Smooth muscle cell (in vitro differentiated cells): ENCODE data around the gene MROH8. TPM values are rescaled to one million over a fixed set of nuclear protein-coding genes. Genes with fewer than 3 reads are reported as not detected.
"Not testable (repeated sequence)": the region's sequence is repeated elsewhere in the genome, so short reads cannot be mapped to it uniquely, and the experiment has no call there.

Experiments
- DNase-seq: peaks from one replicate; lab custom pipeline; 2025; ENCODE audit not compliant: unreplicated experiment; lab: John Stamatoyannopoulos, UW
- H2AFZ ChIP-seq: fragments of 200-600 bp; sonication (generic); 2 replicates; pipeline ENCODE4 v1.6.0; 2016; ENCODE audit warnings: antibody characterized with exemption, low read depth, mild to moderate bottlenecking
- H3F3A ChIP-seq: fragments of 200-600 bp; sonication (generic); 2 replicates; pipeline ENCODE4 v1.6.0; 2017; ENCODE audit warnings: antibody characterized with exemption, low read depth
- H3K27ac ChIP-seq: fragments of 200-600 bp; sonication (generic); 2 replicates; pipeline ENCODE4 v1.5.1; 2016; ENCODE audit warnings: low read depth, mild to moderate bottlenecking
- H3K27me3 ChIP-seq: fragments of 200-600 bp; sonication (generic); 2 replicates; pipeline ENCODE4 v1.6.1; 2016; ENCODE audit warnings: low read depth, mild to moderate bottlenecking
- H3K36me3 ChIP-seq: fragments of 200-600 bp; sonication (generic); 2 replicates; pipeline ENCODE4 v1.5.1; 2016; ENCODE audit warnings: low read depth
- H3K4me1 ChIP-seq: fragments of 200-600 bp; sonication (generic); 2 replicates; pipeline ENCODE4 v1.5.1; 2016; ENCODE audit warnings: low read depth
- H3K4me2 ChIP-seq: fragments of 200-600 bp; sonication (generic); 2 replicates; pipeline ENCODE4 v1.6.0; 2016; ENCODE audit warnings: mild to moderate bottlenecking
- H3K4me3 ChIP-seq: fragments of 200-600 bp; sonication (generic); 2 replicates; pipeline ENCODE4 v1.5.1; 2016; ENCODE audit warnings: mild to moderate bottlenecking
- H3K79me2 ChIP-seq: fragments of 200-600 bp; sonication (generic); 2 replicates; pipeline ENCODE4 v1.6.0; 2016; ENCODE audit warnings: low read depth, mild to moderate bottlenecking
- H3K9ac ChIP-seq: fragments of 200-600 bp; sonication (generic); 2 replicates; pipeline ENCODE4 v1.6.0; 2016; ENCODE audit warnings: low read depth
- H3K9me3 ChIP-seq: fragments of 200-600 bp; sonication (generic); replicated peaks from 2 replicates; pipeline ENCODE4 v1.5.1; 2016; ENCODE audit warnings: low read depth
- H4K20me1 ChIP-seq: fragments of 200-600 bp; sonication (generic); 2 replicates; pipeline ENCODE4 v1.6.0; 2016; ENCODE audit warnings: low read depth
- WGBS: methylation state at CpG from one replicate; pipeline ENCODE4 v1.1.7; 2016; ENCODE audit warnings: low lambda C conversion rate; 5-methylcytosine and 5-hydroxymethylcytosine counted together
- polyA plus RNA-seq: library from polyadenylated mRNA; unstranded; fragments of >200 nt; fragmentation: Nextera tagmentation; extraction: Ambion mirVana; gene quantifications from 2 replicates; pipeline ENCODE4 v1.2.1, GENCODE V29; 2016
- total RNA-seq: library from RNA; depleted of rRNA; stranded (reverse); fragments of >200 nt; gene quantifications from 2 replicates; pipeline ENCODE4 v1.2.3, GENCODE V29; 2014
- TF ChIP-seq, protein P1 (sequence below): fragments of 200-600 bp; sonication (generic); IDR thresholded peaks from 2 replicates; pipeline ENCODE4 v1.5.1; 2017; ENCODE audit warnings: borderline replicate concordance, mild to moderate bottlenecking, antibody characterized with exemption; ENCODE audit not compliant: insufficient read depth, poor library complexity, severe bottlenecking

The MROH8 gene
- total and polyA plus RNA-seq, 2 experiments from 2014 or later, result 0.81 to 1.6 TPM

DNA sequence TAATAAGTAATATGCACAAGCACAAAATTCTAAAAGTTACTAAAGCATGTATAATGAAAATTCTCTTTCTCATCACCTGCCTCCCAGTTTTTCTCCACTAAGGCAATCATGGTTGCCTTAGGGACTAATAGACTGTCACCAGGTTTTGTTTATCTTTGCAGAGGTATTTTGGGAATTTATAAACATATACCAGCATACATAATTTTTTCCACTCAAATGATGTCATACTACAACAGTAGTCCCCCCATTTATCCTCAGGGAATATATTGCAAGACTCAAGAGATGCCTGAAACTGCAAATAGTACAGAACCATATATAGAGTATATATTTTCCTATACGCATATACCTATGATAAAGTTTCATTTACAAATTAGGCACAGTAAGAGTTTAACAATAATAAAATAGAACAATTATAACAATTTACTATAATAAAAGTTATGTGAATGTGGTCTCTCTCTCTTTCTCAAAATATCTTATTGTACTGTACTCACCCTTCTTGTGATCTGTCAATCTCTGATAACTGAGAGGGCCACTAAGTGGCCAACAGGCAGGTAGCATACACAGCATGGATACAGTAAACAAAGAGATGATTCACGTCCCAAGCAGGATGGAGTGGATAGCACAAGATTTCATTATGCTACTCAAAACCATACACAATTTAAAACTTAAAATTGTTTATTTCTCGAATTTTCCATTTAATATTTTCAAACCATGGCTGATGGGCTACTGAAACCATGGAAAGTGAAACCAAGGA is 103.2 kb downstream of the MROH8 start:
- TF ChIP-seq, protein P1, sequence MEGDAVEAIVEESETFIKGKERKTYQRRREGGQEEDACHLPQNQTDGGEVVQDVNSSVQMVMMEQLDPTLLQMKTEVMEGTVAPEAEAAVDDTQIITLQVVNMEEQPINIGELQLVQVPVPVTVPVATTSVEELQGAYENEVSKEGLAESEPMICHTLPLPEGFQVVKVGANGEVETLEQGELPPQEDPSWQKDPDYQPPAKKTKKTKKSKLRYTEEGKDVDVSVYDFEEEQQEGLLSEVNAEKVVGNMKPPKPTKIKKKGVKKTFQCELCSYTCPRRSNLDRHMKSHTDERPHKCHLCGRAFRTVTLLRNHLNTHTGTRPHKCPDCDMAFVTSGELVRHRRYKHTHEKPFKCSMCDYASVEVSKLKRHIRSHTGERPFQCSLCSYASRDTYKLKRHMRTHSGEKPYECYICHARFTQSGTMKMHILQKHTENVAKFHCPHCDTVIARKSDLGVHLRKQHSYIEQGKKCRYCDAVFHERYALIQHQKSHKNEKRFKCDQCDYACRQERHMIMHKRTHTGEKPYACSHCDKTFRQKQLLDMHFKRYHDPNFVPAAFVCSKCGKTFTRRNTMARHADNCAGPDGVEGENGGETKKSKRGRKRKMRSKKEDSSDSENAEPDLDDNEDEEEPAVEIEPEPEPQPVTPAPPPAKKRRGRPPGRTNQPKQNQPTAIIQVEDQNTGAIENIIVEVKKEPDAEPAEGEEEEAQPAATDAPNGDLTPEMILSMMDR, result no peak
- DNase-seq, result no peak
- H3K36me3 ChIP-seq, result peaks cover 3% of the 10 kb centered on the region
- no peaks in the 10 kb centered on the region for H3K27me3 ChIP-seq
- no peaks in the 10 kb centered on the region for H3K4me1 ChIP-seq
- H3K9me3 ChIP-seq, result no peaks in the 10 kb centered on the region
- H3F3A ChIP-seq, result no peaks in the 10 kb centered on the region
- 92% methylated on average over 3 of the region's 3 CpGs for WGBS
- H3K4me3 ChIP-seq, result no peak overlapping the region
- no peak overlapping the region for H3K27ac ChIP-seq
- H2AFZ ChIP-seq, result no peak overlapping the region
- no peaks in the 10 kb centered on the region for H3K79me2 ChIP-seq
- H3K9ac ChIP-seq, result no peak overlapping the region
- H4K20me1 ChIP-seq, result no peaks in the 10 kb centered on the region
- no peak overlapping the region for H3K4me2 ChIP-seq

GRCh38 chr20:37072293-37073196 is 106.8 kb downstream of the MROH8 start:
- no peak overlapping the region for H3K9ac ChIP-seq

GRCh38 chr20:37071481-37071911 is 107.9 kb downstream of the MROH8 start:
- H2AFZ ChIP-seq, result no peak overlapping the region
- DNase-seq, result no peak
- H3K4me2 ChIP-seq, result no peak overlapping the region
- no peaks in the 10 kb centered on the region for H3K4me1 ChIP-seq
- TF ChIP-seq, protein P1, result no peak
- WGBS, result 66% methylated on average over 4 of the region's 4 CpGs
- H3K4me3 ChIP-seq, result no peak overlapping the region
- H3K9ac ChIP-seq, result no peak overlapping the region
- no peaks in the 10 kb centered on the region for H3K9me3 ChIP-seq
- H3K27ac ChIP-seq, result no peak overlapping the region
- H3K79me2 ChIP-seq, result no peaks in the 10 kb centered on the region
- no peaks in the 10 kb centered on the region for H4K20me1 ChIP-seq
- H3F3A ChIP-seq, result no peaks in the 10 kb centered on the region
- H3K27me3 ChIP-seq, result no peaks in the 10 kb centered on the region
- peaks cover 3% of the 10 kb centered on the region for H3K36me3 ChIP-seq

More at GRCh38 chr20:37072293-37073196, 106.8 kb downstream of the MROH8 start:
- Histone ChIP-seq H3F3A (no peaks in the 10 kb centered on the region), H3K4me1 (no peaks in the 10 kb centered on the region), H3K4me3 (no peak overlapping the region), H3K4me2 (no peak overlapping the region), H3K9me3 (no peaks in the 10 kb centered on the region), H3K36me3 (peaks cover 3% of the 10 kb centered on the region), H4K20me1 (no peaks in the 10 kb centered on the region), H3K79me2 (no peaks in the 10 kb centered on the region), H3K27ac (no peak overlapping the region), H2AFZ (no peak overlapping the region), H3K27me3 (no peaks in the 10 kb centered on the region)
- 97% methylated on average over 17 of the region's 17 CpGs for WGBS
- no peak for DNase-seq
- TF ChIP-seq, protein P1, result no peak

- H3K27ac ChIP-seq, H3K9me3 ChIP-seq, H3K27me3 ChIP-seq, DNase-seq, H3K36me3 ChIP-seq, H3K4me2 ChIP-seq, H2AFZ ChIP-seq, H3K79me2 ChIP-seq, H3F3A ChIP-seq, H4K20me1 ChIP-seq, H3K4me1 ChIP-seq, H3K4me3 ChIP-seq, H3K9ac ChIP-seq: not testable (repeated sequence)
- 98% methylated on average over 14 of the region's 25 CpGs for WGBS
Observed at GRCh38 chr20:37069563-37069962, 109.8 kb downstream of the MROH8 start.
